Testis (tissue), 5 donors: ENCODE results near the gene SLC6A12. TPM values are rescaled to one million over a fixed set of nuclear protein-coding genes. Genes with fewer than 3 reads are reported as not detected.

Experiments
- DNase-seq: peaks from one replicate; pipeline ENCODE4 v3.0.0-alpha.2; 2019
- H3K27ac ChIP-seq, 2 donors: fragments of 200-600 bp; sonication (generic); one replicate each; pipeline ENCODE4 v1.5.1; 2019
- H3K27me3 ChIP-seq: fragments of 200-600 bp; sonication (generic); one replicate; pipeline ENCODE4 v1.5.1; 2019
- H3K36me3 ChIP-seq: fragments of 200-600 bp; sonication (generic); one replicate; pipeline ENCODE4 v1.5.1; 2017; ENCODE audit warnings: low read depth; ENCODE audit errors: missing control alignments
- H3K4me1 ChIP-seq: fragments of 200-600 bp; sonication (generic); one replicate; pipeline ENCODE4 v1.5.1; 2019
- H3K4me3 ChIP-seq, 2 donors: fragments of 200-600 bp; sonication (generic); one replicate each; pipeline ENCODE4 v1.5.1; 2017 to 2019
- H3K9me3 ChIP-seq: fragments of 200-600 bp; sonication (generic); one replicate; pipeline ENCODE4 v1.5.1; 2017
- CTCF ChIP-seq, 3 experiments: fragments of 450-650 bp in 2 of 3; fragments of 200-600 bp in 1 of 3; sonication (generic) in 1 of 3; IDR thresholded peaks; one replicate each; pipeline ENCODE4 v1.5.1; 2016 to 2019; ENCODE audit warnings: antibody characterized with exemption in 3 of 3, mild to moderate bottlenecking in 2 of 3, moderate library complexity in 1 of 3
- POLR2A ChIP-seq: fragments of 450-650 bp; IDR thresholded peaks from one replicate; pipeline ENCODE4 v1.6.1; 2017; ENCODE audit warnings: antibody characterized with exemption, mild to moderate bottlenecking, moderate library complexity
- WGBS, 2 donors: methylation state at CpG; one replicate each; pipeline ENCODE4 v1.1.5; 2018; 5-methylcytosine and 5-hydroxymethylcytosine counted together
- intact Hi-C: fragments of 100-400 bp; cut with DNase I; formaldehyde crosslinking; loops from one replicate; pipeline ENCODE4 v1.15.1; 2023; ENCODE audit warnings: low total_unique reads
- long read RNA-seq, 2 donors: transcript quantifications; one replicate each; lab custom pipeline, GENCODE V29; 2026
- polyA plus RNA-seq: library from polyadenylated mRNA; stranded (reverse); fragments of 350-450 nt; fragmentation: Illumina TruSeq; extraction: RNeasy Lipid Tissue Mini Kit (QIAGEN cat#74804); gene quantifications from one replicate; pipeline ENCODE4 v1.2.3, GENCODE V29; 2014; ENCODE audit warnings: low read depth, low replicate concordance; ENCODE audit not compliant: insufficient read depth
- total RNA-seq, 2 donors: library from RNA; depleted of rRNA; stranded (reverse); fragments of >200 nt; gene quantifications; one replicate each; pipeline ENCODE4 v1.2.3, GENCODE V29; 2016

Gene SLC6A12
- total RNA-seq (10 to 100 TPM in 1 of 2 donors, 1 to 10 TPM in 1; 3.8 to 12.5 TPM), polyA plus RNA-seq (6.4 TPM)
- long read RNA-seq, donor 1 = 0 reads
- long read RNA-seq, donor 2 = 0 reads

GRCh38 chr12:214003-214741, at the start of gene SLC6A12:
Gene SLC6A12, minus strand, starts transcription at chr12:214157. Its CDS starts 4,171 bp downstream, at chr12:209986.
- no peak for DNase-seq
- H3K27ac ChIP-seq = no peak within 1 kb of the TSS

GRCh38 chr12:263574-263973, 49.6 kb upstream of the SLC6A12 start:
- H3K9me3 ChIP-seq = no peaks in the 10 kb centered on the region
- H3K27ac ChIP-seq = no peak overlapping the region
- H3K27me3 ChIP-seq = no peaks in the 10 kb centered on the region
- no peak for TF ChIP-seq CTCF (IDR thresholded peaks at IDR 0.05)
- TF ChIP-seq POLR2A = no peak
- 88 to 92% methylated on average over 9 of the region's 9 CpGs for WGBS, 2 donors
- intact Hi-C loops = no loop called here
- no peak overlapping the region for H3K4me3 ChIP-seq
- no peaks in the 10 kb centered on the region for H3K4me1 ChIP-seq
- DNase-seq = no peak
- no peaks in the 10 kb centered on the region for H3K36me3 ChIP-seq

More at GRCh38 chr12:214003-214741, at the start of gene SLC6A12:
- Histone ChIP-seq H3K9me3 (no peaks in the 10 kb centered on the region), H3K4me1 (no peaks in the 10 kb centered on the region), H3K4me3 (no peak within 1 kb of the TSS), H3K27me3 (no peaks in the 10 kb centered on the region), H3K36me3 (no peaks in the 10 kb centered on the region)
- WGBS, 2 donors = 66 to 68% methylated on average over 14 of the region's 14 CpGs
- no peak for TF ChIP-seq POLR2A
- no peak for TF ChIP-seq CTCF (IDR thresholded peaks at IDR 0.05)
- intact Hi-C loops = no loop called here

GRCh38 chr12:262817-263216, 48.9 kb upstream of the SLC6A12 start, which contains the start of gene SLC6A13:
Gene SLC6A13, minus strand, starts transcription at chr12:262836. Its CDS starts 2,784 bp downstream, at chr12:260052.
- Histone ChIP-seq H3K27ac (no peak within 1 kb of the TSS), H3K36me3 (no peaks in the 10 kb centered on the region)

GRCh38 chr12:262113-262512, 48.2 kb upstream of the SLC6A12 start:
- intact Hi-C loops = no loop called here
- Histone ChIP-seq H3K4me3 (no peak overlapping the region), H3K27me3 (no peaks in the 10 kb centered on the region), H3K4me1 (no peaks in the 10 kb centered on the region), H3K27ac (no peak overlapping the region), H3K36me3 (no peaks in the 10 kb centered on the region), H3K9me3 (no peaks in the 10 kb centered on the region)
- DNase-seq = no peak
- TF ChIP-seq POLR2A (no peak), CTCF (IDR thresholded peaks at IDR 0.05) (no peak)

More at GRCh38 chr12:262817-263216, 48.9 kb upstream of the SLC6A12 start, which contains the start of gene SLC6A13:
- no peak for DNase-seq
- TF ChIP-seq CTCF (IDR thresholded peaks at IDR 0.05) (no peak), POLR2A (no peak)
- Histone ChIP-seq H3K9me3 (no peaks in the 10 kb centered on the region), H3K27me3 (no peaks in the 10 kb centered on the region), H3K4me3 (no peak within 1 kb of the TSS), H3K4me1 (no peaks in the 10 kb centered on the region)
- intact Hi-C loops = no loop called here
- 47 to 70% methylated on average over 7 of the region's 7 CpGs for WGBS, 2 donors
